ENCODE data around the gene NAB2. TPM values are rescaled to one million over a fixed set of nuclear protein-coding genes. Genes with fewer than 3 reads are reported as not detected.
"Not testable (repeated sequence)": the region's sequence is repeated elsewhere in the genome, so short reads cannot be mapped to it uniquely, and the experiment has no call there.

NAB2 gene
- total and polyA plus RNA-seq, 2 of the 8 experiments (the other 6 are each of a cell fraction or from before 2014, with no cell fraction given): 20.9 to 23.5 TPM

DNA sequence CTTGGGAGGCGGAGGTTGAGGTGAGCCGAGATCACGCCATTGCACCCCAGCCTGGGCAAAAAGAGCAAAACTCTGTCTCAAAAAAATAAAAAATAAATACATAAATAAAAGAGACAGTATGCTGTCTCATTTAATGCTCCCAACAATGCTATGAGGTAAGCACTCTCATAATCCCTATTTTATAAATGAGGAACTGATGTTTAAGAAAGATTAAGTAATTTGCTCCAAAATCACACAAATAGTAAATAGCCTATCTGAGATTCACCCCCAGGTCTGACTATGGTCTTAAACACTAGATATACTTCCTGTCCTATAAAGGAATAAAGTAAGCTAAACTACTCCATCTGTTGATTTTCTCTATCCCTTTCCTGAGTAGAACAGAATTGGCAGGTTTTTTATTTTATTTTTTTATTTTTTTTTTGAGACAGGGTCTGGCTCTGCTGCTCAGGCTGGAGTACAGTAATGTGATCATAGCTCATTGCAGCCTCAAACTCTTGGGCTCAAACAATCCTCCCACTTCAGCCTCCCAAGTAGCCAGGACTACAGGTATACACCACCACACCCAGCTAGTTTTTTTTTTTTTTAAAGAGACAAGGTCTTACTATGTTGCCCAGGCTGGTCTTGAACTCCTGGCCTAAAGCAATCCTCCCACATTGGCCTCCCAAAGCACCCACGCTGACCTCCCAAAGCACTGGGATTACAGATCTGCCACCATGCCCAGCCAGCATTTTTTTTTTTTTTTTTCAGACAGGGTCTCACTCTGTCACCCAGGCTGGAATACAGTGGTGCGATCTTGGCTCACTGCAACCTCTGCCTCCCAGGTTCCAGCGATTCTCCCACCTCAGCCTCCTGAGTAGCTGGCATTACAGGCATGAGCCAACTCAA, 15.1 kb upstream of the NAB2 start:
- H2AK5ac ChIP-seq (ENCODE audit: low read depth, low read length); H3K27ac ChIP-seq (ENCODE audit: low read depth, low read length); H3K4me1 ChIP-seq (replicated peaks in 1 of 4; ENCODE audit: control insufficient read depth in 3 of 4, insufficient read depth in 4 of 4, low read length in 3 of 4); H3K27me3 ChIP-seq (replicated peaks in 1 of 4; ENCODE audit: control insufficient read depth in 3 of 4, extremely low read depth in 1 of 4, insufficient read depth in 3 of 4, low read length in 3 of 4); H3K4me3 ChIP-seq (ENCODE audit: extremely low read depth in 1 of 4, insufficient read depth in 2 of 4, low read depth in 3 of 4, low read length in 4 of 4); DNase-seq (ENCODE audit: low read depth in 1 of 2, low spot score in 2 of 2); H3K4me2 ChIP-seq (ENCODE audit: insufficient read depth in 1 of 2, low read depth in 2 of 2, low read length in 2 of 2); H4K8ac ChIP-seq (ENCODE audit: extremely low read depth, insufficient read depth, low read length); H2BK5ac ChIP-seq (ENCODE audit: low read depth, low read length); H2BK20ac ChIP-seq (ENCODE audit: low read length); H4K5ac ChIP-seq (ENCODE audit: insufficient read length, low read depth, low read length); H4K91ac ChIP-seq (replicated peaks; ENCODE audit: insufficient read length, low read length); H3K9me3 ChIP-seq (ENCODE audit: insufficient read depth in 2 of 2, low read depth in 1 of 2, low read length in 1 of 2); H2BK12ac ChIP-seq (ENCODE audit: low read depth, low read length); H3K4ac ChIP-seq (replicated peaks; ENCODE audit: insufficient read length, low read depth, low read length); H2BK120ac ChIP-seq (replicated peaks; ENCODE audit: low read depth, low read length); H3K18ac ChIP-seq (ENCODE audit: extremely low read depth, low read length); FAIRE-seq; H2BK15ac ChIP-seq (ENCODE audit: low read length); H3K9ac ChIP-seq (replicated peaks in 1 of 4; ENCODE audit: extremely low read depth in 1 of 4, low read depth in 3 of 4, low read length in 3 of 4); H2AFZ ChIP-seq (ENCODE audit: low read length); H3K14ac ChIP-seq (ENCODE audit: insufficient read length); H3K79me1 ChIP-seq (ENCODE audit: low read depth, low read length); H3K23ac ChIP-seq (ENCODE audit: insufficient read length); H4K20me1 ChIP-seq (replicated peaks in 1 of 2; ENCODE audit: control insufficient read depth in 1 of 2, insufficient read depth in 2 of 2, low read length in 2 of 2); H3K56ac ChIP-seq (replicated peaks; ENCODE audit: insufficient read length, low read depth, low read length); H3K23me2 ChIP-seq (ENCODE audit: low read depth, low read length): not testable (repeated sequence)
- Histone ChIP-seq H3K79me2 (ENCODE audit: control insufficient read depth in 1 of 2, insufficient read depth in 2 of 2, low read length in 2 of 2) (peaks cover 0 to 20% of the 10 kb centered on the region in 2 experiments; a peak in 2 of 4 replicates), H3K36me3 (ENCODE audit: control insufficient read depth in 2 of 4, insufficient read depth in 4 of 4, low read length in 3 of 4) (peaks cover 11 to 35% (median 24%) of the 10 kb centered on the region in 4 experiments; a peak in 7 of 8 replicates)
- 94% methylated on average over 5 of the region's 6 CpGs; no CpG with 5 or more reads in 1 of the 2 experiments for WGBS, 2 experiments (ENCODE audit: extremely low coverage in 1 of 2, insufficient coverage in 1 of 2, insufficient read length in 1 of 2, insufficient replicate concordance in 2 of 2, low coverage in 1 of 2, low lambda C conversion rate in 2 of 2, missing lambda C conversion rate in 1 of 2)
- ChIA-PET POLR2A (ENCODE audit: partially characterized antibody) (interaction anchor here (0.6 to 10.9 kb wide), 5 partner anchors 9 to 55 kb away, joined by 3 to 127 read pairs (median 3); partner anchors contain the start of genes LRP1 and NAB2), CTCF (ENCODE audit: partially characterized antibody) (interaction anchor here (1.2 to 7.7 kb wide), 11 partner anchors 9 to 77 kb away, joined by 3 to 225 read pairs (median 6); partner anchors contain the start of genes NAB2 and STAT6)
